Measurements from ENCODE around the gene ZNF536.
"Not testable (repeated sequence)": the region's sequence is repeated elsewhere in the genome, so short reads cannot be mapped to it uniquely, and the experiment has no call there.

The ZNF536 gene

GRCh38 chr19:30487178-30487577 lies 115.0 kb downstream of the ZNF536 start:
- Histone ChIP-seq H3K9ac (ENCODE audit: low read depth, low read length) (no peak overlapping the region), H3K9me3 (ENCODE audit: control insufficient read depth, insufficient read depth, low read length) (no peaks in the 10 kb centered on the region), H3K36me3 (ENCODE audit: control insufficient read depth, insufficient read depth, low read length) (no peaks in the 10 kb centered on the region), H3K4me1 (ENCODE audit: control insufficient read depth, insufficient read depth, low read length) (peaks cover 1% of the 10 kb centered on the region), H3K4me3 (ENCODE audit: low read depth, low read length) (no peak overlapping the region), H3K27me3 (ENCODE audit: control insufficient read depth, insufficient read depth, low read length) (no peaks in the 10 kb centered on the region)

GRCh38 chr19:30488191-30488590 lies 116.0 kb downstream of the ZNF536 start:
- no peaks in the 10 kb centered on the region for H3K36me3 ChIP-seq (ENCODE audit: control insufficient read depth, insufficient read depth, low read length)
- no peak overlapping the region for H3K4me3 ChIP-seq (ENCODE audit: low read depth, low read length)
- no peak overlapping the region for H3K9ac ChIP-seq (ENCODE audit: low read depth, low read length)
- H3K9me3 ChIP-seq (ENCODE audit: control insufficient read depth, insufficient read depth, low read length): no peaks in the 10 kb centered on the region
- no peaks in the 10 kb centered on the region for H3K27me3 ChIP-seq (ENCODE audit: control insufficient read depth, insufficient read depth, low read length)
- peaks cover 3% of the 10 kb centered on the region for H3K4me1 ChIP-seq (ENCODE audit: control insufficient read depth, insufficient read depth, low read length)

GRCh38 chr19:30490760-30491159 lies 118.6 kb downstream of the ZNF536 start:
- Histone ChIP-seq H3K27me3 (ENCODE audit: control insufficient read depth, insufficient read depth, low read length) (no peaks in the 10 kb centered on the region), H3K36me3 (ENCODE audit: control insufficient read depth, insufficient read depth, low read length) (no peaks in the 10 kb centered on the region), H3K9me3 (ENCODE audit: control insufficient read depth, insufficient read depth, low read length) (no peaks in the 10 kb centered on the region), H3K9ac (ENCODE audit: low read depth, low read length) (no peak overlapping the region), H3K4me3 (ENCODE audit: low read depth, low read length) (no peak overlapping the region), H3K4me1 (ENCODE audit: control insufficient read depth, insufficient read depth, low read length) (peaks cover 7% of the 10 kb centered on the region)

- H3K4me3 ChIP-seq (ENCODE audit: low read depth, low read length): no peak overlapping the region
- H3K9me3 ChIP-seq (ENCODE audit: control insufficient read depth, insufficient read depth, low read length): no peaks in the 10 kb centered on the region
- H3K27me3 ChIP-seq (ENCODE audit: control insufficient read depth, insufficient read depth, low read length): no peaks in the 10 kb centered on the region
- H3K4me1 ChIP-seq (ENCODE audit: control insufficient read depth, insufficient read depth, low read length): peaks cover 7% of the 10 kb centered on the region
- H3K9ac ChIP-seq (ENCODE audit: low read depth, low read length): no peak overlapping the region
- no peaks in the 10 kb centered on the region for H3K36me3 ChIP-seq (ENCODE audit: control insufficient read depth, insufficient read depth, low read length)
Observed at GRCh38 chr19:30492586-30493270, 120.5 kb downstream of the ZNF536 start.

GRCh38 chr19:30497034-30497433 lies 124.8 kb downstream of the ZNF536 start:
- no peaks in the 10 kb centered on the region for H3K27me3 ChIP-seq (ENCODE audit: control insufficient read depth, insufficient read depth, low read length)
- H3K36me3 ChIP-seq (ENCODE audit: control insufficient read depth, insufficient read depth, low read length): no peaks in the 10 kb centered on the region
- no peak overlapping the region for H3K9ac ChIP-seq (ENCODE audit: low read depth, low read length)
- H3K4me3 ChIP-seq (ENCODE audit: low read depth, low read length): no peak overlapping the region
- H3K4me1 ChIP-seq (ENCODE audit: control insufficient read depth, insufficient read depth, low read length): peaks cover 7% of the 10 kb centered on the region
- no peaks in the 10 kb centered on the region for H3K9me3 ChIP-seq (ENCODE audit: control insufficient read depth, insufficient read depth, low read length)

GRCh38 chr19:30498085-30498484 lies 125.9 kb downstream of the ZNF536 start:
- H3K4me3 ChIP-seq (ENCODE audit: low read depth, low read length); H3K9ac ChIP-seq (ENCODE audit: low read depth, low read length); H3K36me3 ChIP-seq (ENCODE audit: control insufficient read depth, insufficient read depth, low read length); H3K27me3 ChIP-seq (ENCODE audit: control insufficient read depth, insufficient read depth, low read length); H3K9me3 ChIP-seq (ENCODE audit: control insufficient read depth, insufficient read depth, low read length); H3K4me1 ChIP-seq (ENCODE audit: control insufficient read depth, insufficient read depth, low read length): not testable (repeated sequence)

- Histone ChIP-seq H3K4me3 (ENCODE audit: low read depth, low read length) (no peak overlapping the region), H3K36me3 (ENCODE audit: control insufficient read depth, insufficient read depth, low read length) (no peaks in the 10 kb centered on the region), H3K9me3 (ENCODE audit: control insufficient read depth, insufficient read depth, low read length) (no peaks in the 10 kb centered on the region), H3K9ac (ENCODE audit: low read depth, low read length) (no peak overlapping the region), H3K4me1 (ENCODE audit: control insufficient read depth, insufficient read depth, low read length) (peaks cover 2% of the 10 kb centered on the region), H3K27me3 (ENCODE audit: control insufficient read depth, insufficient read depth, low read length) (no peaks in the 10 kb centered on the region)
Observed at GRCh38 chr19:30498707-30499106, 126.5 kb downstream of the ZNF536 start.

GRCh38 chr19:30504272-30504671 lies 132.1 kb downstream of the ZNF536 start:
- no peaks in the 10 kb centered on the region for H3K27me3 ChIP-seq (ENCODE audit: control insufficient read depth, insufficient read depth, low read length)
- H3K4me3 ChIP-seq (ENCODE audit: low read depth, low read length): no peak overlapping the region
- H3K36me3 ChIP-seq (ENCODE audit: control insufficient read depth, insufficient read depth, low read length): no peaks in the 10 kb centered on the region
- H3K4me1 ChIP-seq (ENCODE audit: control insufficient read depth, insufficient read depth, low read length): no peaks in the 10 kb centered on the region
- H3K9me3 ChIP-seq (ENCODE audit: control insufficient read depth, insufficient read depth, low read length): no peaks in the 10 kb centered on the region
- H3K9ac ChIP-seq (ENCODE audit: low read depth, low read length): no peak overlapping the region

GRCh38 chr19:30512176-30513081 lies 140.2 kb downstream of the ZNF536 start:
- Histone ChIP-seq H3K4me3 (ENCODE audit: low read depth, low read length) (no peak overlapping the region), H3K9ac (ENCODE audit: low read depth, low read length) (no peak overlapping the region), H3K27me3 (ENCODE audit: control insufficient read depth, insufficient read depth, low read length) (no peaks in the 10 kb centered on the region), H3K4me1 (ENCODE audit: control insufficient read depth, insufficient read depth, low read length) (no peaks in the 10 kb centered on the region), H3K9me3 (ENCODE audit: control insufficient read depth, insufficient read depth, low read length) (no peaks in the 10 kb centered on the region), H3K36me3 (ENCODE audit: control insufficient read depth, insufficient read depth, low read length) (no peaks in the 10 kb centered on the region)

GRCh38 chr19:30513082-30513411 lies 140.9 kb downstream of the ZNF536 start:
- Histone ChIP-seq H3K9ac (ENCODE audit: low read depth, low read length) (no peak overlapping the region), H3K27me3 (ENCODE audit: control insufficient read depth, insufficient read depth, low read length) (no peaks in the 10 kb centered on the region), H3K4me3 (ENCODE audit: low read depth, low read length) (no peak overlapping the region), H3K36me3 (ENCODE audit: control insufficient read depth, insufficient read depth, low read length) (no peaks in the 10 kb centered on the region), H3K9me3 (ENCODE audit: control insufficient read depth, insufficient read depth, low read length) (no peaks in the 10 kb centered on the region), H3K4me1 (ENCODE audit: control insufficient read depth, insufficient read depth, low read length) (no peaks in the 10 kb centered on the region)

GRCh38 chr19:30516111-30516510 lies 143.9 kb downstream of the ZNF536 start:
- H3K9me3 ChIP-seq (ENCODE audit: control insufficient read depth, insufficient read depth, low read length): no peaks in the 10 kb centered on the region
- H3K9ac ChIP-seq (ENCODE audit: low read depth, low read length): no peak overlapping the region
- no peak overlapping the region for H3K4me3 ChIP-seq (ENCODE audit: low read depth, low read length)
- no peaks in the 10 kb centered on the region for H3K36me3 ChIP-seq (ENCODE audit: control insufficient read depth, insufficient read depth, low read length)
- H3K4me1 ChIP-seq (ENCODE audit: control insufficient read depth, insufficient read depth, low read length): no peaks in the 10 kb centered on the region
- no peaks in the 10 kb centered on the region for H3K27me3 ChIP-seq (ENCODE audit: control insufficient read depth, insufficient read depth, low read length)

- Histone ChIP-seq H3K4me1 (ENCODE audit: control insufficient read depth, insufficient read depth, low read length) (no peaks in the 10 kb centered on the region), H3K36me3 (ENCODE audit: control insufficient read depth, insufficient read depth, low read length) (no peaks in the 10 kb centered on the region), H3K4me3 (ENCODE audit: low read depth, low read length) (no peak overlapping the region), H3K9ac (ENCODE audit: low read depth, low read length) (no peak overlapping the region), H3K9me3 (ENCODE audit: control insufficient read depth, insufficient read depth, low read length) (no peaks in the 10 kb centered on the region), H3K27me3 (ENCODE audit: control insufficient read depth, insufficient read depth, low read length) (no peaks in the 10 kb centered on the region)
Observed at GRCh38 chr19:30516531-30516930, 144.3 kb downstream of the ZNF536 start.

Data from iPS-15b (cell line).